Measurements from ENCODE around the gene BCL2L12.

GRCh38 chr19:49642492-49643035 is 23.2 kb upstream of the BCL2L12 start:
- TF ChIP-seq CTCF (IDR thresholded peaks at IDR 0.05) (no peak), POLR2AphosphoS5 (IDR thresholded peaks at IDR 0.05) (no peak), EP300 (IDR thresholded peaks at IDR 0.05) (no peak)

All from suprapubic skin (tissue), 4 donors.